Keratinocyte (primary cell): ENCODE results near the gene IRF2BP1. TPM values are rescaled to one million over a fixed set of nuclear protein-coding genes. Genes with fewer than 3 reads are reported as not detected.

ENCODE experiments used
- DNase-seq: peaks from one replicate; pipeline ENCODE4 v3.0.0-alpha.2; 2011; ENCODE audit warnings: low read depth, missing footprints, low spot score
- FAIRE-seq: peaks from 2 replicates; lab custom pipeline; 2011; peaks lifted over from hg19 to GRCh38; lab: Jason Lieb, UNC
- H2AFZ ChIP-seq: 2 replicates; pipeline ENCODE4 v1.6.0; 2012; ENCODE audit warnings: low read length, control low read depth, inconsistent platforms; ENCODE audit not compliant: control insufficient read depth
- H3K27ac ChIP-seq: 2 replicates; pipeline ENCODE4 v1.5.1; 2011; ENCODE audit warnings: low read length; ENCODE audit not compliant: control insufficient read depth, insufficient read depth
- H3K27me3 ChIP-seq: 3 replicates; pipeline ENCODE4 v1.6.0; 2011; ENCODE audit warnings: low read length; ENCODE audit not compliant: control insufficient read depth, insufficient read depth; ENCODE audit errors: extremely low read depth
- H3K36me3 ChIP-seq, 2 experiments: 2 replicates in 1 of 2; 3 replicates in 1 of 2; pipeline ENCODE4 v1.5.1; 2011; ENCODE audit warnings: low read length in 2 of 2, mild to moderate bottlenecking in 1 of 2; ENCODE audit not compliant: control insufficient read depth in 2 of 2, insufficient read depth in 2 of 2; ENCODE audit errors: extremely low read depth in 1 of 2
- H3K4me1 ChIP-seq: 3 replicates; pipeline ENCODE4 v1.5.1; 2011; ENCODE audit warnings: low read length; ENCODE audit not compliant: control insufficient read depth, insufficient read depth; ENCODE audit errors: extremely low read depth
- H3K4me2 ChIP-seq: 3 replicates; pipeline ENCODE4 v1.6.0; 2011; ENCODE audit warnings: low read depth, low read length; ENCODE audit not compliant: control insufficient read depth, insufficient read depth; ENCODE audit errors: extremely low read depth
- H3K4me3 ChIP-seq, 3 experiments: fragments of 200-600 bp in 1 of 3; sonication (generic) in 1 of 3; 2 replicates in 2 of 3; 3 replicates in 1 of 3; pipeline ENCODE4 v1.5.1; 2011 to 2016; ENCODE audit warnings: low read length in 3 of 3, mild to moderate bottlenecking in 3 of 3, control low read depth in 2 of 3, inconsistent platforms in 1 of 3, low read depth in 1 of 3, mixed read lengths in 1 of 3, mixed run types in 1 of 3, moderate library complexity in 1 of 3; ENCODE audit not compliant: control insufficient read depth in 2 of 3, insufficient read depth in 2 of 3; ENCODE audit errors: extremely low read depth in 1 of 3
- H3K79me2 ChIP-seq: 2 replicates; pipeline ENCODE4 v1.6.0; 2012; ENCODE audit warnings: low read length; ENCODE audit not compliant: control insufficient read depth, insufficient read depth
- H3K9ac ChIP-seq: 3 replicates; pipeline ENCODE4 v1.6.0; 2011; ENCODE audit warnings: low read length; ENCODE audit not compliant: control insufficient read depth, insufficient read depth; ENCODE audit errors: extremely low read depth
- H3K9me1 ChIP-seq: 3 replicates; pipeline ENCODE4 v1.6.0; 2011; ENCODE audit warnings: low read length; ENCODE audit not compliant: control insufficient read depth, insufficient read depth; ENCODE audit errors: extremely low read depth
- H3K9me3 ChIP-seq: 2 replicates; pipeline ENCODE4 v1.5.1; 2012; ENCODE audit warnings: low read depth, low read length; ENCODE audit not compliant: control insufficient read depth
- H4K20me1 ChIP-seq: 3 replicates; pipeline ENCODE4 v1.6.0; 2011; ENCODE audit warnings: low read length; ENCODE audit not compliant: control insufficient read depth, insufficient read depth; ENCODE audit errors: extremely low read depth
- EZH2 ChIP-seq: IDR thresholded peaks from one replicate; pipeline ENCODE4 v1.6.1; 2012; ENCODE audit warnings: inconsistent platforms, mild to moderate bottlenecking, low read length, moderate library complexity
- dilution Hi-C: fragments of 300-500 bp; cut with MboI; formaldehyde crosslinking; loops from one replicate; pipeline ENCODE4 v1.7.0; 2020; ENCODE audit warnings: low sequenced_read_pairs; ENCODE audit not compliant: extremely low pct_ligation_motif_present
- polyA plus RNA-seq, 5 experiments: library from polyadenylated mRNA; depleted of rRNA in 3 of 5; stranded (reverse) in 3 of 5; stranded (forward) in 1 of 5; unstranded in 1 of 5; fragments of >200 nt; gene quantifications; 1 replicate in 1 of 5; 2 replicates in 3 of 5; 3 replicates in 1 of 5; pipeline versions ENCODE4 v1.2.1 to v1.2.3, GENCODE V29; 2011 to 2012; ENCODE audit warnings: missing spikeins in 2 of 5, low read depth in 1 of 5, low replicate concordance in 1 of 5
- TF ChIP-seq, protein P1 (sequence below), 3 experiments: IDR thresholded peaks in 1 of 3; conservative IDR thresholded peaks in 1 of 3; optimal IDR thresholded peaks in 1 of 3; 2 replicates in 2 of 3; 3 replicates in 1 of 3; pipeline versions ENCODE3 to v1.5.1; 2011; ENCODE audit warnings: low read length in 3 of 3, mild to moderate bottlenecking in 3 of 3, moderate library complexity in 2 of 3, control low read depth in 1 of 3, inconsistent platforms in 1 of 3; ENCODE audit not compliant: insufficient read depth in 2 of 3; ENCODE audit errors: extremely low read depth in 1 of 3

Gene IRF2BP1
- polyA plus RNA-seq, 1 donor (not counting 4 experiments of a cell fraction or from before 2014, with no cell fraction given), result 1.7 TPM

DNA sequence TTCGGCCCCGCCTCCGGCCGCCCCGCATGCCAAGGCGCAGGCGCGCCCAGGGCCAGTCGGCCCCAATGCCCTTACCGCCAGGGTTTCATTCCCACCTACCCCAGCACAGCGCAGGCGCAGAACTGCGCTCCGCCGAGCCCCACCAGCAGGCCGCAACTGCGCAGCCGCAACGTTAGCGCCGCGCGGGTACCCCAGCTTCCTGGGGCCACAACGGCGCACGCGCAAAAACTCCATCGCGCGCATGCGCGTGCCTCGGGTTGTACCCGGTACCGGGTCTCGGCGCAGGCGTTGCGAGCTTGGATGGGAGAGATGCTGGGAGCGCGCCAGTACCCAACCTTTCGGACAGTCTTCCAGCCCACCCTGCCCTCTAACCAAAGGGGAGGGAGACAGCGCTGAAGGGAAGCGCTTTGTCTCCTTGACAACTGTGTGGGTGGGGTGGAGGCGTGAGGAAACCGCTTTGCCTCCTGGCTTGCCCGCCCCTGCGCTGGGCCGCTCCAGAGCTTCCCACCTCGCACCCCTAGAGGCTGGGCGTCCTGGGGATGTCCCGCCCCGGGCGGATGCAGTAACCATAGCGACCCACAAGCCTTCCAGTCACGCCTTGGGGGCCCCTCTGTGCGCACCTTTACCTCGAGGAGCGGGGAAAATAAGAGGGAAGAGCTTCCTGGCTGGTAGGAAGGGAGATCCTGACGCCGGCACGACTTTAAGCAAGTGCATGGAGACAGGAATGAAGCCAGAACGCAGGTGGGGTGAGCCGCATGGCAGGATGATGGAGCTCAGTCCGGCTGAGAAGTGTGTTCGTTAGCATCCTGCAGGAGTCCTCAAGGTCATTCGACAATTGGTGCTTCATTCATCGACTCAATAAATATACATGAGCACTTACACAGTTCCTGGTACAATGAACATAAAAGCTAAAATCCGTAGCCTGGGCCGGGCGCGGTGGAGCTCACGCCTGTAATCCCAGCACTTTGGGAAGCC, 17.0 kb upstream of the IRF2BP1 start:
- DNase-seq (peak; percentile 85), FAIRE-seq (peak; percentile 63)
- Histone ChIP-seq H3K27me3 (no peaks in the 10 kb centered on the region), H3K4me3 (peak overlapping the region; percentile 71 to 81 (median 79)), H3K79me2 (peaks cover 2% of the 10 kb centered on the region), H3K4me2 (peak overlapping the region; percentile 81), H3K9me1 (no peaks in the 10 kb centered on the region), H3K27ac (peak overlapping the region; percentile 10), H3K4me1 (peaks cover 6% of the 10 kb centered on the region), H2AFZ (peak overlapping the region; percentile 96), H4K20me1 (no peaks in the 10 kb centered on the region), H3K36me3 (peaks cover 6 to 7% of the 10 kb centered on the region in 2 experiments), H3K9ac (peak overlapping the region; percentile 43), H3K9me3 (no peaks in the 10 kb centered on the region)
- TF ChIP-seq EZH2, result no peak
- dilution Hi-C loops, result no loop called here

DNA sequence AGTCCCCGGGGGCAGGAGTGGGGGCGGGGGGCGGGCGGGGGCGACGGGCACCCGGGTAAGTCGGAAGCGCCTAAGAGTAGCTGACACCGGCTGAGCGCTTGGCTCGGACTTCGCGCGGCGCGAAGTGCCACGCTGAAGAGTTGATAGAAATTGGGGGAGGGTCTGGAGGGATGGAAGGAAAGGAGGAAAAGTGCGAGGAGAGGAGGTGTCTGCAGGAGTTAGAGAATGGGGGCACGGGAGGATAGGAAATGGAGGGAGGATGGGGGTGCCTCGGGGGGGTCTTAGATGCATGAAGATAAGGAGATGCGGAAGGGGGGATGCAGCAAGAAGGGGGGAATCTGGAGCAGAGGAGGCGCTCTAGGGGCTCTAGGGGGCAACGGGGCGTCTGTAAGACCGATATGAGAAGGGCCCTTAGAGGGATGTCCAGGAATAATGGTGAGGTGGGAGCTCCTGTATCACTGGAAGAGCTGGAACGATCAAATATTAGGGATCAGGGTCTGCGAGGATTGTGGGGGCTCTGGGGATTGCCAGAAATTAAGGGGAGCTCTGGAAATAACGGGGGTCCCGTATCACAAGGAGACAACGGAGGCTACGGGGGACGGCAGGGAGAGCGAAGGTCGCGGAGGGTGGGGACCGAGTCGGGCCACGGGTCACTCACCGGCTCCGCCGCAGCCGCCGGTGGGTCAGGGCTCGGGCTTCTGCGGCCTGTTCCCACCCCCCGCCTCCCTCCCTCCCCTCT, 16.1 kb upstream of the IRF2BP1 start, which contains the start of gene MYPOP:
Gene MYPOP (minus strand): TSS at position 702 of the 739 bp plus-strand sequence. CDS start 840 bp downstream, outside the sequence.
- Histone ChIP-seq H3K9me1 (no peaks in the 10 kb centered on the region), H2AFZ (peak within 1 kb of the TSS; percentile 96), H3K4me3 (peak within 1 kb of the TSS; percentile 81 to 94 (median 90)), H3K9me3 (no peaks in the 10 kb centered on the region), H4K20me1 (no peaks in the 10 kb centered on the region), H3K4me2 (peak within 1 kb of the TSS; percentile 81), H3K27me3 (no peaks in the 10 kb centered on the region), H3K79me2 (peaks cover 2% of the 10 kb centered on the region), H3K36me3 (peaks cover 6 to 7% of the 10 kb centered on the region in 2 experiments), H3K27ac (peak within 1 kb of the TSS; percentile 40), H3K4me1 (peaks cover 6% of the 10 kb centered on the region), H3K9ac (peak within 1 kb of the TSS; percentile 79)
- TF ChIP-seq, protein P1, sequence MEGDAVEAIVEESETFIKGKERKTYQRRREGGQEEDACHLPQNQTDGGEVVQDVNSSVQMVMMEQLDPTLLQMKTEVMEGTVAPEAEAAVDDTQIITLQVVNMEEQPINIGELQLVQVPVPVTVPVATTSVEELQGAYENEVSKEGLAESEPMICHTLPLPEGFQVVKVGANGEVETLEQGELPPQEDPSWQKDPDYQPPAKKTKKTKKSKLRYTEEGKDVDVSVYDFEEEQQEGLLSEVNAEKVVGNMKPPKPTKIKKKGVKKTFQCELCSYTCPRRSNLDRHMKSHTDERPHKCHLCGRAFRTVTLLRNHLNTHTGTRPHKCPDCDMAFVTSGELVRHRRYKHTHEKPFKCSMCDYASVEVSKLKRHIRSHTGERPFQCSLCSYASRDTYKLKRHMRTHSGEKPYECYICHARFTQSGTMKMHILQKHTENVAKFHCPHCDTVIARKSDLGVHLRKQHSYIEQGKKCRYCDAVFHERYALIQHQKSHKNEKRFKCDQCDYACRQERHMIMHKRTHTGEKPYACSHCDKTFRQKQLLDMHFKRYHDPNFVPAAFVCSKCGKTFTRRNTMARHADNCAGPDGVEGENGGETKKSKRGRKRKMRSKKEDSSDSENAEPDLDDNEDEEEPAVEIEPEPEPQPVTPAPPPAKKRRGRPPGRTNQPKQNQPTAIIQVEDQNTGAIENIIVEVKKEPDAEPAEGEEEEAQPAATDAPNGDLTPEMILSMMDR (optimal IDR thresholded peaks at IDR 0.05 in 1 of 3, IDR thresholded peaks at IDR 0.05 in 1 of 3, conservative IDR thresholded peaks at IDR 0.05 in 1 of 3; ENCODE audit: extremely low read depth in 1 of 3, insufficient read depth in 2 of 3, low read length in 3 of 3), result no peak
- no peak for TF ChIP-seq EZH2
- dilution Hi-C loops, result no loop called here
- FAIRE-seq (no peak), DNase-seq (no peak)
